WTC11 (cell line): ENCODE data around the gene RLN3. TPM values are rescaled to one million over a fixed set of nuclear protein-coding genes. Genes with fewer than 3 reads are reported as not detected.

Experiments
- ATAC-seq: fragments of 200-7000 bp; cut with Tn5 transposase; 2 replicates; pipeline ENCODE4 v1.10.0; 2021; ENCODE audit warnings: mild to moderate bottlenecking, moderate library complexity
- CTCF ChIA-PET: fragments of 300-600 bp; sonication (Branson Sonifier 250); formaldehyde crosslinking; loops from one replicate; lab custom pipeline; 2021; ENCODE audit warnings: antibody characterized with exemption; lab: Charles Lee
- POLR2A ChIA-PET: fragments of 350-600 bp; sonication (Branson Sonifier 250); formaldehyde crosslinking; loops from one replicate; lab custom pipeline; 2021; ENCODE audit warnings: antibody characterized with exemption; lab: Charles Lee
- DNase-seq: peaks from one replicate; pipeline ENCODE4 v3.0.0; 2021; ENCODE audit warnings: low spot score
- H3K27ac Mint-ChIP-seq: 2 replicates; pipeline ENCODE4 v1.8.0; 2021; ENCODE audit warnings: mixed read lengths
- H3K27me3 Mint-ChIP-seq: 2 replicates; pipeline ENCODE4 v1.8.0; 2021; ENCODE audit warnings: low read depth, mild to moderate bottlenecking, moderate library complexity, mixed read lengths
- H3K36me3 Mint-ChIP-seq: 2 replicates; pipeline ENCODE4 v1.8.0; 2021; ENCODE audit warnings: mixed read lengths
- H3K4me1 Mint-ChIP-seq: 2 replicates; pipeline ENCODE4 v1.8.0; 2022; ENCODE audit warnings: mixed read lengths
- H3K4me3 Mint-ChIP-seq: 2 replicates; pipeline ENCODE4 v1.8.0; 2021; ENCODE audit warnings: mild to moderate bottlenecking, moderate library complexity, mixed read lengths
- H3K9me3 Mint-ChIP-seq: 2 replicates; pipeline ENCODE4 v1.8.0; 2021; ENCODE audit warnings: mixed read lengths
- EMX1 ChIP-seq: fragments of 250-450 bp; sonication (Bioruptor Pico); IDR thresholded peaks from 2 replicates; pipeline ENCODE4 v1.8.0; 2021; ENCODE audit warnings: mild to moderate bottlenecking
- FOXP1 ChIP-seq: sonication (generic); formaldehyde crosslinking; IDR thresholded peaks from 2 replicates; pipeline ENCODE4 v1.8.0; 2022; ENCODE audit warnings: missing genetic modification reagents, mild to moderate bottlenecking, moderate library complexity, borderline replicate concordance
- HMGA2 ChIP-seq: fragments of 250-450 bp; sonication (Bioruptor Pico); IDR thresholded peaks from 2 replicates; pipeline ENCODE4 v1.4.0; 2021; ENCODE audit warnings: mild to moderate bottlenecking, moderate library complexity
- KAT7 ChIP-seq: sonication (generic); formaldehyde crosslinking; IDR thresholded peaks from 2 replicates; pipeline ENCODE4 v1.8.1; 2023; ENCODE audit warnings: missing genetic modification reagents, mild to moderate bottlenecking, borderline replicate concordance
- NFYB ChIP-seq: sonication (generic); formaldehyde crosslinking; conservative IDR thresholded peaks from 2 replicates; pipeline ENCODE4 v1.8.0; 2022; ENCODE audit warnings: low read depth, missing genetic modification reagents
- NR1H2 ChIP-seq: sonication (generic); formaldehyde crosslinking; IDR thresholded peaks from 2 replicates; pipeline ENCODE4 v1.9.0; 2021; ENCODE audit warnings: mild to moderate bottlenecking, moderate library complexity, missing genetic modification reagents
- RELA ChIP-seq: sonication (generic); formaldehyde crosslinking; IDR thresholded peaks from 2 replicates; pipeline ENCODE4 v1.8.1; 2022; ENCODE audit warnings: missing genetic modification reagents, mild to moderate bottlenecking, borderline replicate concordance
- RORB ChIP-seq: fragments of 250-450 bp; sonication (Bioruptor Pico); IDR thresholded peaks from 2 replicates; pipeline ENCODE4 v1.9.0; 2021; ENCODE audit warnings: mild to moderate bottlenecking
- SP1 ChIP-seq: sonication (generic); formaldehyde crosslinking; conservative IDR thresholded peaks from 2 replicates; pipeline ENCODE4 v1.8.1; 2022; ENCODE audit warnings: missing genetic modification reagents
- ZBTB21 ChIP-seq: sonication (generic); formaldehyde crosslinking; IDR thresholded peaks from 2 replicates; pipeline ENCODE4 v1.8.1; 2023; ENCODE audit warnings: mild to moderate bottlenecking, missing genetic modification reagents, borderline replicate concordance
- ZNF121 ChIP-seq: sonication (generic); formaldehyde crosslinking; IDR thresholded peaks from 2 replicates; pipeline ENCODE4 v1.8.0; 2023; ENCODE audit warnings: missing genetic modification reagents
- ZNF219 ChIP-seq: sonication (generic); formaldehyde crosslinking; IDR thresholded peaks from 2 replicates; pipeline ENCODE4 v1.8.0; 2023; ENCODE audit warnings: missing genetic modification reagents, mild to moderate bottlenecking, borderline replicate concordance
- ZNF416 ChIP-seq: fragments of 250-450 bp; sonication (Bioruptor Pico); IDR thresholded peaks from 2 replicates; pipeline ENCODE4 v1.9.0; 2021; ENCODE audit warnings: mild to moderate bottlenecking, inconsistent platforms
- ZNF671 ChIP-seq: fragments of 250-450 bp; sonication (Bioruptor Pico); IDR thresholded peaks from 2 replicates; pipeline ENCODE4 v1.8.0; 2021; ENCODE audit warnings: mild to moderate bottlenecking
- total RNA-seq: library from RNA; stranded (reverse); gene quantifications from 3 replicates; pipeline ENCODE4 v1.2.3, GENCODE V29; 2021
- TF ChIP-seq, protein P1 (sequence below): sonication (generic); formaldehyde crosslinking; IDR thresholded peaks from 2 replicates; pipeline ENCODE4 v1.8.1; 2022; ENCODE audit warnings: mild to moderate bottlenecking, missing genetic modification reagents, moderate library complexity, borderline replicate concordance
- TF ChIP-seq, protein P2 (sequence below): fragments of 250-450 bp; sonication (Bioruptor Pico); IDR thresholded peaks from 2 replicates; pipeline ENCODE4 v1.9.0; 2021; ENCODE audit warnings: mild to moderate bottlenecking
- TF ChIP-seq, protein P3 (sequence below): sonication (generic); formaldehyde crosslinking; IDR thresholded peaks from 2 replicates; pipeline ENCODE4 v1.8.1; 2023; ENCODE audit warnings: mild to moderate bottlenecking, missing genetic modification reagents, moderate library complexity
- TF ChIP-seq, protein P4 (sequence below): sonication (generic); formaldehyde crosslinking; IDR thresholded peaks from 2 replicates; pipeline ENCODE4 v1.8.0; 2022; ENCODE audit warnings: mild to moderate bottlenecking, missing genetic modification reagents
- TF ChIP-seq, protein P5 (sequence below): fragments of 250-450 bp; sonication (Bioruptor Pico); IDR thresholded peaks from 2 replicates; pipeline ENCODE4 v1.9.0; 2021; ENCODE audit warnings: mild to moderate bottlenecking
- TF ChIP-seq, protein P6 (sequence below): sonication (generic); formaldehyde crosslinking; IDR thresholded peaks from 2 replicates; pipeline ENCODE4 v1.8.1; 2022; ENCODE audit warnings: missing genetic modification reagents, borderline replicate concordance
- TF ChIP-seq, protein P7 (sequence below): sonication (generic); formaldehyde crosslinking; IDR thresholded peaks from 2 replicates; pipeline ENCODE4 v1.8.0; 2022; ENCODE audit warnings: mild to moderate bottlenecking, missing genetic modification reagents

RLN3 gene
- total RNA-seq, 1 experiment from 2014 or later = not detected

DNA sequence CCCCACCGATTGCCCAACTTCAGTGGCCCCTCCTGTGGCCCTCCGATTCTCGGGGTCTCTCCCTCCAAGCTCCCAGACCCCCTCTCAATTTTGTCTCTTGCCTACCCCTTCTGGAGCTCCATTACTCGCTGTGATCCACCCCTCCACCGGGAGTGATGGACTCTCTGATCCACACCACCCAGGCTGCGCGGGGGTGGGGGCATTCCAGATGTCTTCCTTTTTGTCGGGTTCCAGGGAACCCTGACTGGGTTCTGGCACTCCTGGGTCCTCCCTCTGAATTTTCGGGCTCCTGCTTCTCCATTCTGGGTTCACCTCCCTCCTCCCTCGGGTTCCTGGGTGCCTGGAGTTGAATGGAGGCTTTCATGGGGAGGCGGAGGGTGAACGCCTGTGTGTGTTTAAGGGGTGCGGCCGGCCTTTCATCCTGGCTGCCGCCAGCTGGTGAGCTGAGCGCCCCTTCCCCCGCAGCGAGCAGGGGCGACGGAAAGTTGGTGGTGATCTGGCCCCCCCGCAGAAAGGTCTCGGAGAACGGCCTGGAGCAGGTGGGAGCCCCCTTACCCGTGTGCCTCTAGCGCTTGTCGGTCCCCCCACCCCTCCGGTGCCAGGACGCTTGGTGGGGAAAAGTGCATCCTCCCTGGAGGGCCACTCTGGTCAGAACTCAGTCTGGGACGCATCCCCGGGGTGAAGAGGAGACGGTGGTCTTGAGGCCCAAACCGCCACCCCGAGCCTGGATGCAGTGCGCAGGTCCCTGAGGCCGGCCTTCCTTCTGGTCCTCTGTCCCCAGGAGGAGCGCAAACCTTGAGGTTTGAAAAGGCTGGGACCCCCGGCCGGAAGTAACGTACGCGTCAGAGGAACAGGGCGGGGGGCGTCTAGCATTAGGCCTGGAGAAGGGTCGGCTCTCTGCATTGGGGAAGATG is 46.2 kb downstream of the RLN3 start:
- peak overlapping the region; percentile 84 for H3K4me3 Mint-ChIP-seq
- CTCF ChIA-PET = interaction anchor here (0.6 to 6.6 kb wide), 15 partner anchors 15 to 398 kb away, joined by 3 to 164 read pairs (median 6); partner anchors contain the start of genes ASF1B, DCAF15, IL27RA and PALM3
- H3K27me3 Mint-ChIP-seq = peaks cover 70% of the 10 kb centered on the region
- POLR2A ChIA-PET = interaction anchor here (0.7 kb wide), 1 partner anchor 139 kb away, joined by 3 read pairs; no protein-coding TSS in a partner anchor
- H3K27ac Mint-ChIP-seq = no peak overlapping the region
- H3K9me3 Mint-ChIP-seq = no peaks in the 10 kb centered on the region
- DNase-seq = no peak
- TF ChIP-seq RORB (CRISPR knock-in tag) (no peak), SP1 (CRISPR knock-in tag) (no peak), EMX1 (CRISPR knock-in tag) (no peak), ZNF671 (CRISPR knock-in tag) (no peak), RELA (CRISPR knock-in tag) (no peak), ZNF219 (CRISPR knock-in tag) (no peak), NFYB (CRISPR knock-in tag) (no peak), FOXP1 (CRISPR knock-in tag) (no peak), HMGA2 (CRISPR knock-in tag) (no peak), ZNF121 (CRISPR knock-in tag) (no peak)
- TF ChIP-seq, protein P1, sequence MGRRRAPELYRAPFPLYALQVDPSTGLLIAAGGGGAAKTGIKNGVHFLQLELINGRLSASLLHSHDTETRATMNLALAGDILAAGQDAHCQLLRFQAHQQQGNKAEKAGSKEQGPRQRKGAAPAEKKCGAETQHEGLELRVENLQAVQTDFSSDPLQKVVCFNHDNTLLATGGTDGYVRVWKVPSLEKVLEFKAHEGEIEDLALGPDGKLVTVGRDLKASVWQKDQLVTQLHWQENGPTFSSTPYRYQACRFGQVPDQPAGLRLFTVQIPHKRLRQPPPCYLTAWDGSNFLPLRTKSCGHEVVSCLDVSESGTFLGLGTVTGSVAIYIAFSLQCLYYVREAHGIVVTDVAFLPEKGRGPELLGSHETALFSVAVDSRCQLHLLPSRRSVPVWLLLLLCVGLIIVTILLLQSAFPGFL (CRISPR knock-in tag) = no peak
- TF ChIP-seq, protein P2, sequence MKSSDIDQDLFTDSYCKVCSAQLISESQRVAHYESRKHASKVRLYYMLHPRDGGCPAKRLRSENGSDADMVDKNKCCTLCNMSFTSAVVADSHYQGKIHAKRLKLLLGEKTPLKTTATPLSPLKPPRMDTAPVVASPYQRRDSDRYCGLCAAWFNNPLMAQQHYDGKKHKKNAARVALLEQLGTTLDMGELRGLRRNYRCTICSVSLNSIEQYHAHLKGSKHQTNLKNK (CRISPR knock-in tag) = no peak
- TF ChIP-seq, protein P3, sequence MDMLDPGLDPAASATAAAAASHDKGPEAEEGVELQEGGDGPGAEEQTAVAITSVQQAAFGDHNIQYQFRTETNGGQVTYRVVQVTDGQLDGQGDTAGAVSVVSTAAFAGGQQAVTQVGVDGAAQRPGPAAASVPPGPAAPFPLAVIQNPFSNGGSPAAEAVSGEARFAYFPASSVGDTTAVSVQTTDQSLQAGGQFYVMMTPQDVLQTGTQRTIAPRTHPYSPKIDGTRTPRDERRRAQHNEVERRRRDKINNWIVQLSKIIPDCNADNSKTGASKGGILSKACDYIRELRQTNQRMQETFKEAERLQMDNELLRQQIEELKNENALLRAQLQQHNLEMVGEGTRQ = no peak
- TF ChIP-seq, protein P4, sequence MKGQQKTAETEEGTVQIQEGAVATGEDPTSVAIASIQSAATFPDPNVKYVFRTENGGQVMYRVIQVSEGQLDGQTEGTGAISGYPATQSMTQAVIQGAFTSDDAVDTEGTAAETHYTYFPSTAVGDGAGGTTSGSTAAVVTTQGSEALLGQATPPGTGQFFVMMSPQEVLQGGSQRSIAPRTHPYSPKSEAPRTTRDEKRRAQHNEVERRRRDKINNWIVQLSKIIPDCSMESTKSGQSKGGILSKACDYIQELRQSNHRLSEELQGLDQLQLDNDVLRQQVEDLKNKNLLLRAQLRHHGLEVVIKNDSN (CRISPR knock-in tag) = no peak
- TF ChIP-seq, protein P5, sequence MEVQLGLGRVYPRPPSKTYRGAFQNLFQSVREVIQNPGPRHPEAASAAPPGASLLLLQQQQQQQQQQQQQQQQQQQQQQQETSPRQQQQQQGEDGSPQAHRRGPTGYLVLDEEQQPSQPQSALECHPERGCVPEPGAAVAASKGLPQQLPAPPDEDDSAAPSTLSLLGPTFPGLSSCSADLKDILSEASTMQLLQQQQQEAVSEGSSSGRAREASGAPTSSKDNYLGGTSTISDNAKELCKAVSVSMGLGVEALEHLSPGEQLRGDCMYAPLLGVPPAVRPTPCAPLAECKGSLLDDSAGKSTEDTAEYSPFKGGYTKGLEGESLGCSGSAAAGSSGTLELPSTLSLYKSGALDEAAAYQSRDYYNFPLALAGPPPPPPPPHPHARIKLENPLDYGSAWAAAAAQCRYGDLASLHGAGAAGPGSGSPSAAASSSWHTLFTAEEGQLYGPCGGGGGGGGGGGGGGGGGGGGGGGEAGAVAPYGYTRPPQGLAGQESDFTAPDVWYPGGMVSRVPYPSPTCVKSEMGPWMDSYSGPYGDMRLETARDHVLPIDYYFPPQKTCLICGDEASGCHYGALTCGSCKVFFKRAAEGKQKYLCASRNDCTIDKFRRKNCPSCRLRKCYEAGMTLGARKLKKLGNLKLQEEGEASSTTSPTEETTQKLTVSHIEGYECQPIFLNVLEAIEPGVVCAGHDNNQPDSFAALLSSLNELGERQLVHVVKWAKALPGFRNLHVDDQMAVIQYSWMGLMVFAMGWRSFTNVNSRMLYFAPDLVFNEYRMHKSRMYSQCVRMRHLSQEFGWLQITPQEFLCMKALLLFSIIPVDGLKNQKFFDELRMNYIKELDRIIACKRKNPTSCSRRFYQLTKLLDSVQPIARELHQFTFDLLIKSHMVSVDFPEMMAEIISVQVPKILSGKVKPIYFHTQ (CRISPR knock-in tag) = no peak
- TF ChIP-seq, protein P6, sequence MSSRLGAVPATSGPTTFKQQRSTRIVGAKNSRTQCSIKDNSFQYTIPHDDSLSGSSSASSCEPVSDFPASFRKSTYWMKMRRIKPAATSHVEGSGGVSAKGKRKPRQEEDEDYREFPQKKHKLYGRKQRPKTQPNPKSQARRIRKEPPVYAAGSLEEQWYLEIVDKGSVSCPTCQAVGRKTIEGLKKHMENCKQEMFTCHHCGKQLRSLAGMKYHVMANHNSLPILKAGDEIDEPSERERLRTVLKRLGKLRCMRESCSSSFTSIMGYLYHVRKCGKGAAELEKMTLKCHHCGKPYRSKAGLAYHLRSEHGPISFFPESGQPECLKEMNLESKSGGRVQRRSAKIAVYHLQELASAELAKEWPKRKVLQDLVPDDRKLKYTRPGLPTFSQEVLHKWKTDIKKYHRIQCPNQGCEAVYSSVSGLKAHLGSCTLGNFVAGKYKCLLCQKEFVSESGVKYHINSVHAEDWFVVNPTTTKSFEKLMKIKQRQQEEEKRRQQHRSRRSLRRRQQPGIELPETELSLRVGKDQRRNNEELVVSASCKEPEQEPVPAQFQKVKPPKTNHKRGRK = no peak
- no peaks in the 10 kb centered on the region for H3K36me3 Mint-ChIP-seq
- peaks cover 8% of the 10 kb centered on the region; the same call in 1 of the 2 replicates for H3K4me1 Mint-ChIP-seq
- no peak for ATAC-seq

DNA sequence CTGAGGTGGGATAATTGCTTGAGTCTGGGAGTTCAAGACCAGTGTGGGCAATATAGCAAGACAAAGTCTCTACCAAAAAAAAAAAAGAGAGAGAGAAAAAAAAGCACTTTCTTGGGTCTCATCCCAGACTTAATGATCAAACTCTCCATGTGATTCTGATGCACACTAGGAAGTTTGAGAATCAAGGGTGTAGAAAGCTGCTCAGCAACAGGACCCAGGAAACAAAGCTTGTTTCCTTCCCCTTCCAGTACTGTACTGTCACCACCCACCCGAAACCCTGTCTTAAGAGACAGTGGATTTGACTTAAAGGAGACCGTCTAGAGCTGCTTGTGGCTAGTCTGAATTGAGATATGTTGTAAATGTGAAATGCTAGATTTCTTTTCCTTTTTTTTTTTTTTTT is 50.5 kb downstream of the RLN3 start:
- H3K9me3 Mint-ChIP-seq = no peaks in the 10 kb centered on the region
- CTCF ChIA-PET = interaction anchor here (0.7 to 1.4 kb wide), 4 partner anchors 20 to 463 kb away, joined by 3 to 6 read pairs (median 3); partner anchors contain the start of gene IL27RA
- TF ChIP-seq ZBTB21 (CRISPR knock-in tag) (no peak), NFYB (CRISPR knock-in tag) (no peak), NR1H2 (CRISPR knock-in tag) (no peak), ZNF121 (CRISPR knock-in tag) (no peak), ZNF219 (CRISPR knock-in tag) (no peak), ZNF416 (no peak), KAT7 (CRISPR knock-in tag) (no peak)
- TF ChIP-seq, protein P7, sequence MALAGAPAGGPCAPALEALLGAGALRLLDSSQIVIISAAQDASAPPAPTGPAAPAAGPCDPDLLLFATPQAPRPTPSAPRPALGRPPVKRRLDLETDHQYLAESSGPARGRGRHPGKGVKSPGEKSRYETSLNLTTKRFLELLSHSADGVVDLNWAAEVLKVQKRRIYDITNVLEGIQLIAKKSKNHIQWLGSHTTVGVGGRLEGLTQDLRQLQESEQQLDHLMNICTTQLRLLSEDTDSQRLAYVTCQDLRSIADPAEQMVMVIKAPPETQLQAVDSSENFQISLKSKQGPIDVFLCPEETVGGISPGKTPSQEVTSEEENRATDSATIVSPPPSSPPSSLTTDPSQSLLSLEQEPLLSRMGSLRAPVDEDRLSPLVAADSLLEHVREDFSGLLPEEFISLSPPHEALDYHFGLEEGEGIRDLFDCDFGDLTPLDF = no peak

More for the DNA sequence above, 50.5 kb downstream of the RLN3 start:
- Mint-ChIP-seq H3K27ac (no peak overlapping the region), H3K4me3 (no peak overlapping the region), H3K36me3 (no peaks in the 10 kb centered on the region), H3K27me3 (peaks cover 53% of the 10 kb centered on the region), H3K4me1 (peaks cover 8% of the 10 kb centered on the region; the same call in 1 of the 2 replicates)
- DNase-seq (no peak), ATAC-seq (no peak)
- POLR2A ChIA-PET = interaction anchor here (0.7 kb wide), 1 partner anchor 13 kb away, joined by 3 read pairs; no protein-coding TSS in a partner anchor
